Measurements from ENCODE around the gene COX7A1. TPM values are rescaled to one million over a fixed set of nuclear protein-coding genes. Genes with fewer than 3 reads are reported as not detected.
A peak's percentile ranks its signal among the peaks of the same experiment; 100 is the strongest.

Gene COX7A1
- total RNA-seq, 1 donor from 2014 or later: not detected

DNA sequence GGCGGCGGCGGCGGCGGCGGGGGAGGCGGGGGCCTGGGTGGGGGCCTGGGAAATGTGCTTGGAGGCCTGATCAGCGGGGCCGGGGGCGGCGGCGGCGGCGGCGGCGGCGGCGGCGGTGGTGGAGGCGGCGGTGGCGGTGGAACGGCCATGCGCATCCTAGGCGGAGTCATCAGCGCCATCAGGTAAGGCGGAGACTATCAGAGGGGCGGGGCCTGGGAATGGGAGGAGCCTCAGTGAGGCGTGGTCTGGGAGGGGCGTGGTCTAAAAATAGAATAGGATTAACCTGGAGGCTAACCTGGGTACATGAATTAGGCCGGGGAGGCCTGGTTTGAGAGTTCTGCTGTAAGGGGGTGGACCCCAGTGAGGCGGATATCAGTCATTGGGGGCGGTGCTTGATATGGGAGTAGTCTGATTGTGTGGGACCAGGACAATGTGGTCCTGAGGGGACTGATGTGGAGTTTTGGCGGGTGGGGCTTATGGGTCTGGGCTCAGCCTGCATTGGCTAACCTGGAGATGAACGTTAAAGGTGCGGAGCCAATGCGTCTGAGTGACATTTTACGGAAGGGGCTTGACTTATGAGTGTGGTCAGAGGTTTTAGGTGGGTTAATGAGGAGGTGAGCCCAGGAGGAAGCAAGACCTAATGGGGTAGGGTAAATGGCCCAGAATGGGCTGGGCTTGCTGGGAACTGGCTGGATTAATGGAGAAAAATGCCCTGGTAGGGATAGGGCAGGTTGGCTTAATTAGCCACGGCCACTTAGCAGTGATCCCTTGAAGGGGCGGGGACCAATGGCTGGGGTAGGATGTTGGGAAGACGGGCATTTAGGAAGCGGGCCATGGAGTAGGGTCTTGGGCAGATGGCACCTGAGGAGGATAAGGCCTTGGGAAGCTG lies 11.0 kb downstream of the COX7A1 start:
- Mint-ChIP-seq H3K4me3 (ENCODE audit: unreplicated experiment) (peak overlapping the region; percentile 97), H3K36me3 (ENCODE audit: low read depth) (peaks cover 25% of the 10 kb centered on the region), H3K4me1 (ENCODE audit: low read depth) (peaks cover 20% of the 10 kb centered on the region), H3K27ac (ENCODE audit: unreplicated experiment) (peak overlapping the region; percentile 98), H3K9me3 (ENCODE audit: low read depth) (no peaks in the 10 kb centered on the region), H3K27me3 (ENCODE audit: low read depth) (no peaks in the 10 kb centered on the region)
- TF ChIP-seq, protein P1, sequence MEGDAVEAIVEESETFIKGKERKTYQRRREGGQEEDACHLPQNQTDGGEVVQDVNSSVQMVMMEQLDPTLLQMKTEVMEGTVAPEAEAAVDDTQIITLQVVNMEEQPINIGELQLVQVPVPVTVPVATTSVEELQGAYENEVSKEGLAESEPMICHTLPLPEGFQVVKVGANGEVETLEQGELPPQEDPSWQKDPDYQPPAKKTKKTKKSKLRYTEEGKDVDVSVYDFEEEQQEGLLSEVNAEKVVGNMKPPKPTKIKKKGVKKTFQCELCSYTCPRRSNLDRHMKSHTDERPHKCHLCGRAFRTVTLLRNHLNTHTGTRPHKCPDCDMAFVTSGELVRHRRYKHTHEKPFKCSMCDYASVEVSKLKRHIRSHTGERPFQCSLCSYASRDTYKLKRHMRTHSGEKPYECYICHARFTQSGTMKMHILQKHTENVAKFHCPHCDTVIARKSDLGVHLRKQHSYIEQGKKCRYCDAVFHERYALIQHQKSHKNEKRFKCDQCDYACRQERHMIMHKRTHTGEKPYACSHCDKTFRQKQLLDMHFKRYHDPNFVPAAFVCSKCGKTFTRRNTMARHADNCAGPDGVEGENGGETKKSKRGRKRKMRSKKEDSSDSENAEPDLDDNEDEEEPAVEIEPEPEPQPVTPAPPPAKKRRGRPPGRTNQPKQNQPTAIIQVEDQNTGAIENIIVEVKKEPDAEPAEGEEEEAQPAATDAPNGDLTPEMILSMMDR (IDR thresholded peaks at IDR 0.05): no peak
- DNase-seq (ENCODE audit: low spot score): no peak

DNA sequence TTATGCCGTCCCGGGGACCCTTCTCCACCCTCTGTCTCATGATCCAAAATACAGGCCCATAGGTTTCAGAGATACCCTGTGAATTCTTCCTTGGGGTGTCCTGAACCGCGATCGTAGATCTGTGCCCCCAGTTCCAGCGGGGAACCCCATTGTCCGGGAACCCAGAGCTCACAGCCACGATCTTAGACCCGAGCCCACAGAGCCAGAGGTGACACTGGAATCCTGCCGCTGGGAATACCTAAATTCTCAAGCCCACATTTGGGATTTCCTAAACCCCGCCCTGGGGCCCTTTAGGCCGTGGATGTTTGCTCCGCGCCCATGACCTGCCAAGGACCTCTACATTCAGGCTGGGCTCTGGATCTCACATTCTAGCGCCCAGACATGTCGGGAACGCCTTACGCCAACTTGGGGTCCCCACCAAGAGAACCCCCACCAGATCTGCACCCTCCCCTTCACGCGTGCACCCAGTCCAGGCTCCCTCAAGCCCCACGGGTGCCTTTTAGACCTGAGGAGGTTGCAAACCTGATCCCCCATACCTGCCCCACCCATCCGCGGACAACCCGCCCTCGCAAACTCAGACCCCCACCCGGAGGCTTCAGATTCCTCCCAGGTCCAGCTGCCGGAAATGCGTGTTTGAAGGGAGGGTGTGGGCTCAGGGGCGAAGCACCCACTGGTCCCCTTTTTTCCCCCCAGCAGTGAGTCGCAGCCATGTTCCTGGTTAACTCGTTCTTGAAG lies 11.8 kb downstream of the COX7A1 start:
- Mint-ChIP-seq H3K4me1 (ENCODE audit: low read depth) (peaks cover 26% of the 10 kb centered on the region), H3K36me3 (ENCODE audit: low read depth) (peaks cover 18% of the 10 kb centered on the region), H3K27me3 (ENCODE audit: low read depth) (no peaks in the 10 kb centered on the region), H3K27ac (ENCODE audit: unreplicated experiment) (peak overlapping the region; percentile 98), H3K4me3 (ENCODE audit: unreplicated experiment) (peak overlapping the region; percentile 97), H3K9me3 (ENCODE audit: low read depth) (no peaks in the 10 kb centered on the region)
- no peak for DNase-seq (ENCODE audit: low spot score)
- TF ChIP-seq, protein P1 (IDR thresholded peaks at IDR 0.05): no peak

DNA sequence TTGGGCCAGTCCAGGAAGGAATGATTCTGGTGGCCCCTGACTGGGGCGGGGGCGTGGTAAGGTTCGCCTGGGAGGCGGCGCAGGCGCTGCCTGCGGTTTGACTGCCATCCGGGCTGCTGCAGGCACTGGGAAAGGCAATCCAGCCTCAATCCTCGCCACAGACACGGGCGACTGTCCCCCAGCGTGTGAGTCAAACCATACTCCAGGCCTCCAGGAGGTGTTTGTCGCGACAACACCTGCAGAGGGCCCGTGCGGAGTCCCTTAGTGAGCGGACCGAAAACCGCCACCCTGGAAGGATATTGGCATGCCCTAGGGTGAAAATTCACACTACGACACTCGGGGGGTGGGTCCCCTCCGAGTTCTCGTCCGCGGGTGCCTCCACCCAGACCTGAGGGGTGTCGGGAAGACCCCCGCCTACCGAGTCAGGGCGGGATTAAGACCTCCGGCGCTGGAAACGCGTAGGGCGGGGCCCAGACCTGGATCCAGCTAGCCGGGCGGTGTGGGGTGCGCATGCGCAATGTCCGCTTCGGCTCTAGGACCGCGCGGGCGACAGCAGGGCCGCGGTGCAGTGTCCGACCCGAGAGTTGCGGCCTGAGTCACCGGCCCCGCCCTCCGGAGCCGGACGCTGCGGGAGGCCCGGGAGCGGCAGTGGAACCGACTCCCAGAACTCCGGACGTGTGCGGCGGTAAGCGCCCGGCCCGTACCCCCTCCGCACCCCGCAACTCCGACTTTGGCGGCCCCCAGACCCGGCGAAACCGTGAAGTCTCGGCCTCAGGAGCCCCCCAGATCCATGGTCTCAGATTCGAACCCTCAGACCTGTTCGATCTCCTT lies 12.6 kb downstream of the COX7A1 start, which contains the start of gene CAPNS1:
Gene CAPNS1 (plus strand): TSS at position 594 of the 831 bp plus-strand sequence. CDS start 946 bp downstream, outside the sequence.
- Mint-ChIP-seq H3K27ac (ENCODE audit: unreplicated experiment) (peak within 1 kb of the TSS; percentile 98), H3K9me3 (ENCODE audit: low read depth) (no peaks in the 10 kb centered on the region), H3K27me3 (ENCODE audit: low read depth) (no peaks in the 10 kb centered on the region), H3K36me3 (ENCODE audit: low read depth) (peaks cover 15% of the 10 kb centered on the region), H3K4me1 (ENCODE audit: low read depth) (peaks cover 26% of the 10 kb centered on the region), H3K4me3 (ENCODE audit: unreplicated experiment) (peak within 1 kb of the TSS; percentile 97)
- DNase-seq (ENCODE audit: low spot score): peak; percentile 99
- TF ChIP-seq, protein P1 (IDR thresholded peaks at IDR 0.05): peak; percentile 50

DNA sequence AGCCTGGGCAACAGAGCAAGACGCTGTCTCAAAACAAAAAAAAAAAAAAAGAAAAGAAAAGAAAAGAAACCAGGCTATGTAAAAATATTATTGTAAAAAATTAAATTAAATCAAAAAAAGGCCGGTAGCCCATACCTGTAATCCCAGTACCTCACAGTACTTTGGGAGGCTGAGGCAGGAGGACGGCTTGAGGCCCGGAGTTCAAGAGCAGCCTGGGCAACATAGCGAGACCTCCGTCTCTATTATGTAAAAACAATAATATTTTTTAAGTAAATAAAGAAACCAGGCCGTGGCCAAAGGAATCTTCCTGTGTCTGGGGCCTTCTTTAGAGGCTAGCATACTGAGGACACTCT lies 13.2 kb downstream of the COX7A1 start:
- Mint-ChIP-seq H3K9me3 (ENCODE audit: low read depth) (no peaks in the 10 kb centered on the region), H3K4me3 (ENCODE audit: unreplicated experiment) (peak overlapping the region; percentile 97), H3K27ac (ENCODE audit: unreplicated experiment) (peak overlapping the region; percentile 98), H3K36me3 (ENCODE audit: low read depth) (peaks cover 12% of the 10 kb centered on the region), H3K27me3 (ENCODE audit: low read depth) (no peaks in the 10 kb centered on the region), H3K4me1 (ENCODE audit: low read depth) (peaks cover 26% of the 10 kb centered on the region)
- no peak for DNase-seq (ENCODE audit: low spot score)
- TF ChIP-seq, protein P1 (IDR thresholded peaks at IDR 0.05): no peak
